GM12892 (cell line): ENCODE measurements around the gene RFX1.

ENCODE experiments used
- POLR2AphosphoS5 ChIP-seq: IDR thresholded peaks from 2 replicates; pipeline ENCODE4 v1.6.1; 2011; ENCODE audit warnings: low read depth, low read length, control low read depth
- TAF1 ChIP-seq: IDR thresholded peaks from 2 replicates; pipeline ENCODE4 v1.6.1; 2011; ENCODE audit warnings: low read depth, mild to moderate bottlenecking, control low read depth, low read length, borderline replicate concordance

DNA sequence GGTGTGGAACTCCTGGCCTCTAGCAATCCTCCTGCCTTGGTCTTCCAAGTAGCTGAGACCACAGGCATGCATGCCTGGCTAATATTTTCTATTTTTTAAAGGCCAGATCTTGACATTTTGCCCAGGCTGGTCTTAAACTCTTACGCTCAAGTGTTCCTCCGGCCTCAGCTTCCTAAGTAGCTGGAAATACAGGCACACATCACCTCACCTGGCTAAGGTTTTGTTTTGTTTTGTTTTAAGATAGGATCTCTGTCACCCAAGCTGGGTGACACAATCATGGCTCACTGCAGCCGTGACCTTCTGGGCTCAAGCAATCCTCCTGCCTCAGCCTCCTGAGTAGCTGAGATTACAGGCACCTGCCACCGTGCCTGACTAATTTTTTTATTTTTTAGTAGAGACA is 16.3 kb upstream of the RFX1 start:
- TF ChIP-seq POLR2AphosphoS5 (no peak), TAF1 (no peak)
